GM19468 (cell line): ENCODE data around the gene ZNF639.
"Not testable (repeated sequence)": the region's sequence is repeated elsewhere in the genome, so short reads cannot be mapped to it uniquely, and the experiment has no call there.

Source experiments
- ATAC-seq: cut with Tn5 transposase; IDR thresholded peaks from one replicate; pipeline ENCODE4 v1.9.1; 2021; ENCODE audit warnings: mild to moderate bottlenecking, moderate library complexity, moderate number of reproducible peaks; ENCODE audit not compliant: unreplicated experiment; ENCODE audit errors: extremely low read depth

The ZNF639 gene

DNA sequence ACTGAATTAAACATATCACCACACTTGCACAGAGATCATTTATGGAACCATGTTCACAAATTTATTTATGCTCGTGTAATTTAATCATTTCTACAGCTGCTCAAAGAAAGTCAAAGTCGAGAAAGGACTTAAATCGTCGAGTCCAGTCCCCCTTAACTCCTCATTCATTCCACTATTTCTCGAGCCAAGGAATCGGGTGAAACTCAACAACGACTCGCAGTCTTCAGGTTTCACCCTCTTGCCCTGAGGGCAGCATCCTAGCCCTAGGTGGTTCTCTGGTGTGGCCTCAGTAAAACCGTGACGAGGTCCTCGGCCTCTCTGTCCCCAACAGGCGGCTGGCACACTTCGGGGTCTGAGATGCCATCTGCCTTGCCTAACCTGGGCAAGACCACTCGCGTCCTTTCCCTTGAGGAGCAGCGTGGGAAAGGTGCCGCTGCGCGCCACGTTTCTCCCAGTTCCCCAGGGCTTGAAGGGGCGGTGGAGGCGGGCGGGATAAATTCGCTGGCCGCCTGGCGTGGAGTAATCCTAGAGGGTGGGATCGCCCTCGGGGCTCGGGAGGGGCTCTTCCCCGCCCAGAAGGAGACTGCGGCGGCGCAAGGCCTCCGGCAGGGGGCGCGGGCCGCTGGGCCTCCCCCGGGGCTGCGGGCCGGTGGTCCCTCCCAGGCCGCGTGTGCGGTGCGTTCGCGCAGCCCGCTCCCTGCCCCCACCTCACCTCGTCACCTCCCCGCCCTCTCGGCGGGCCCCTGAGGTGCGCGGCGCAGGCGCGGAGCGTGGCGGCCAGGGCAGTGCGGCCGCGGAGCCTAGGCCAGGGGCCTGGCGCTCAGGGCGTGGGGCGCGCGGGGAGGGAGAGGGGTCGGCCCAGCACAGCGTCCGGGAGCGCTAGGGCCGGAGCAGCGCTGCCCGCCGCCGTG is at the start of gene ZNF639:
Gene ZNF639 (plus strand): TSS at position 746 of the 911 bp plus-strand sequence. CDS start 5,263 bp downstream, outside the sequence.
- peak; percentile 78 for ATAC-seq

DNA sequence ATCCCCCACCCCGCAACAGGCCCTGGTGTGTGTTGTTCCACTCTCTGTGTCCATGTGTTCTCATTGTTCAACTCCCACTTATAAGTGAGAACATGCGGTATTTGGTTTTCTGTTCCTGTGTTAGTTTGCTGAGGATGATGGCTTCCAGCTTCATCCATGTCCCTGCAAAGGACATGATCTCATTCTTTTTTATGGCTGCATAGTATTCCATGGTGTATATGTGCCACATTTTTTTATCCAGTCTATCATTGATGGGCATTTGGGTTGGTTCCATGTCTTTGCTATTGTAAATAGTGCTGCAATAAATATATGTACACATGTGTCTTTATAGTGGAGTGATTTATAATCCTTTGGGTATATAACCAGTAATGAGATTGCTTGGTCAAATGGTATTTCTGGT is 48.4 kb upstream of the ZNF639 start:
- ATAC-seq, result not testable (repeated sequence)

GRCh38 chr3:179276001-179276400 is 46.8 kb upstream of the ZNF639 start:
- ATAC-seq, result no peak

GRCh38 chr3:179276743-179277142 is 46.1 kb upstream of the ZNF639 start:
- no peak for ATAC-seq

DNA sequence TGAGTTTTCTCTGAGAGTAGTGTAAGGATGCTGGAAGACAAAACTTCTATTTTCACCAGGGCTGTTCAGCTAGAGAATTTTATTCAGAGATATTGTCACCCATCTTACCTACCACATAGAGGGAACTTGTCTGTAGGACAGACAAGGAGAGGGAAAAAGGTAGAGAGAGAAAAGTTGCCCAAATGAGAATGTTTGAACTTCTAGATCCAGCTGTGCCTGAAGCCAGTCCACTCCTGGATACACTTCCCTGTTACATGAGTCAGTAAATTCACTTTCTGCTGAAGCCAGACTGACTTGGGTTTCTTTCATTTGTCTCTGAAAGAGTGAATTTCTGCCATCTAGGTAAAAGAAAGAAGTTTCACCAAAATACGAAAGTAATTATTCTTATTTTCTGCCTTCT is 44.7 kb upstream of the ZNF639 start:
- ATAC-seq, result no peak

- ATAC-seq, result no peak
Observed at GRCh38 chr3:179278932-179279693, 43.7 kb upstream of the ZNF639 start.

- ATAC-seq, result no peak
Observed at GRCh38 chr3:179279837-179280236, 43.0 kb upstream of the ZNF639 start.

DNA sequence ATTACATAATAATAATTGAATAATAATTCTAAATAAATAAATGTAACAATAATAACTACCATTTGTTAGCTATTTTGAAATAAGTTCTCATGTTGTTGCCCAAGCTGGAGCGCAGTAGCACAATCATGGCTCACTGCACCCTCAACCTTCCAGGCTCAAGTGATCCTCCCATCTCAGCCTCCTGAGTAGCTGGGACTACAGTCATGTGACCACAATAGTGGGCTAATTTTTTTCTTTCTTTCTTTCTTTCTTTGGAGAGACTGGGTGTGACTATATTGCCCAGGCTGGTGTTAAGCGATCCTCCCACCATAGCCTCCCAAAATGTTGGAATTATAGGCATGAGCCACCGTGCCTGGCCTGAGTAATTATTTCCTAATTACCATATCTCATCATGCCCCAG is 41.0 kb upstream of the ZNF639 start:
- ATAC-seq, result no peak

DNA sequence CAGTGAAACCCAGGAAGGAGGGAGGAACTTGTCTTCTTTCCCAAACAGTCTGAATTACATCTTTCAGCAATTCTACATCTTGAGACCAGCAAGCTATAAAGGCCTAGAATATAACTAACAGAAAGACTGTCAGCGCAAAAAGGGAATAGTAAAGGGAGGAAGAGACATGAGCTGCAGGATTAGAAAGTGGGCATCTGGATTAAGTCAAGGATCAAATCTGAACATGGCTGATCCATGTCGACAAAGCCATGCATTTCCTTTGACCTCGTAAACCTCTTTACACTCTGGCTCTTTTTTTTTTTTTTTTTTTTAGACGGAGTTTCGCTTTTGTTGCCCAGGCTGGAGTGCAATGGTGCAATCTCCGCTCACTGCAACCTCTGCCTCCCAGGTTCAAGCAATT is 36.5 kb upstream of the ZNF639 start:
- no peak for ATAC-seq

DNA sequence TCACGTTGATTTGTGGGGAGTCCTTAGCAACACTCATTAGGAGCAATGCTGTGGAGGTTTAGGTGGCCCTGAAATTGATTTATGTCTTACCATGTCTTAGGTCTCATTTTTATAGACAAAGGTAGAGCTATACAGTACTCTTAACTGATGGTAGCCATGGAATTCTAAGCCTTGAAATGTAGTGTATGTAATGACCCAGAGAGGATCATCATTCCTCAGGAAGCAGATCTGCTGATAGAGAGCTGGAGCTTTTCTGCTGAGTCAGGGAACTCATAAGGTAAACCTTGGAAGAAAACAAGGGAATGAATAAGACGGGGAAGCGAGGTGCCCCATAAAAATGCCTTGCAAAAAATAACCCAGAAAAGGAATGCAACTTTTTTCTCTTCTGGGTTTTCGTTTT is 34.0 kb upstream of the ZNF639 start:
- no peak for ATAC-seq

- no peak for ATAC-seq
Observed at GRCh38 chr3:179289295-179289694, 33.5 kb upstream of the ZNF639 start.

DNA sequence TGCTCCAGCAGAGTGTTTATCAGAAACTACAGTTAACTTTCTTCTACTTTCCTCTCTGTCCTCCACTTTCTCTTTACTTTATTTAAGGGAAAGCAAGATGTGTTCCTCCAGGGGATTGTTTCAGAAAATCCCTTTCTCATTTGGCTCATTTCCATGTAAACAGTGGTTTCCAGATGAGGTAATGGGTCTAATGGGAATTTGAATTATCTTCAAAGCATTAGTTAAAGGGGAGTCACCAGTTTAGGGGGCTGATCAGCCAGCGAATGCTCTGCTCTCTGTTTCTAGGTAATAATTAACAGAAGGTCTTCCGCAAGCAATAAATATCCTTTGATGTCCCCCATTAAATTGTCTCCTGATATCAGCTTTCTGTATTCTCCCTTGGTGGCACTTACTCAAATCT is 30.4 kb upstream of the ZNF639 start:
- ATAC-seq, result no peak

- no peak for ATAC-seq
Observed at GRCh38 chr3:179297971-179298725, 24.7 kb upstream of the ZNF639 start.

DNA sequence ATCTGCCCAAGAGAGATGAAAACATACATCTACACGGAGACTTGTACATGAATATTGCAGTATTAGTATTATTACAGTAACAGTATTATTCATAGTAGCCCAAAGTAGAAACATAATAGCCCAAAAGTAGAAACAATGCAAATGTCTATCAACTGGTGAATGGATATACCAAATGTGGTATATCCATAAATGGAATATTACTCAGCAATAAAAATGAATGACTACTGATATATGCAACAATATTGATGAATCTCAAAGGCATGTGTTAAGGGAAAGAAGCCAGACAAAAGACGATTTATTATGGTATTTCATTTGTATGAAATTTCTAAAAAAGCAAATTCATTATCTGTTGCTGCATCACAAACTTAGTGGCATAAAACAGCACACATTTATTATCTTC is 23.5 kb upstream of the ZNF639 start:
- ATAC-seq, result no peak

- ATAC-seq, result no peak
Observed at GRCh38 chr3:179299999-179300613, 22.7 kb upstream of the ZNF639 start.

GRCh38 chr3:179301645-179302044 is 21.2 kb upstream of the ZNF639 start:
- ATAC-seq, result no peak

DNA sequence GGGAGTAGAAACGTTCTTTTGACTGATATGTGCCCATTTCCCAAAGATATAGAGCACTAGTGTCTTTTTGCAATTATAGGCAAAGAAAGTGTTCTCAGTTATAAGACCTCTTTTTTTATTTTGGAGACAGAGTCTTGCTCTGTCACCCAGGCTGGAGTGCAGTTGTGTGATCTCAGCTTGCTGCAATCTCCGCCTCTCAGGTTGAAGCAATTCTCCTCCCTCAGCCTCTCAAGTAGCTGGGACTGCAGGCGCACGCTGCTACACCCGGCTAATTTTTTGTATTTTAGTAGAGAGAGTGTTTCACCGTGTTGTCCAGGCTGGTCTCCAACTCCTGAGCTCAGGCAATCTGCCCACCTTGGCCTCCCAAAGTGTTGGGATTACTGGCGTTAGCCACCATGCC is 20.7 kb upstream of the ZNF639 start:
- no peak for ATAC-seq

DNA sequence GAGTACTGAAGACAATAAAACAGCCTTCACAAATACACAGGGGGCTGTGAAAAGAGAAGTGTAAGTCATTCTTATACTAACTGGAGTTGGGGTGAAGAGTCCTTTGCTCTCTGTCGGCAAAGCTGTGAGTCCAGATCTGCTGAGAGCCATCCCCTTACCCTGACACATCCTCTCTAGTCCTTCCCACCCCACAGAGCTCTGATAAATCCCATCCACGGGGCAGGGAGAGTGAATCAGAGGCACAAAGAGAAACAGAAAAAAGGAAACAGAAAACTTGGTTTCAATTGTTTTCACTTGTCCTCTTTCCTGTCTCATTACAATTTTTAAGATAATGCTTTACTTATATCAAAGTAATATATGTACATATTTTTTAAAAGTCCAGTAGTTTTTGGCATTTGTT is 18.2 kb upstream of the ZNF639 start:
- ATAC-seq, result no peak

DNA sequence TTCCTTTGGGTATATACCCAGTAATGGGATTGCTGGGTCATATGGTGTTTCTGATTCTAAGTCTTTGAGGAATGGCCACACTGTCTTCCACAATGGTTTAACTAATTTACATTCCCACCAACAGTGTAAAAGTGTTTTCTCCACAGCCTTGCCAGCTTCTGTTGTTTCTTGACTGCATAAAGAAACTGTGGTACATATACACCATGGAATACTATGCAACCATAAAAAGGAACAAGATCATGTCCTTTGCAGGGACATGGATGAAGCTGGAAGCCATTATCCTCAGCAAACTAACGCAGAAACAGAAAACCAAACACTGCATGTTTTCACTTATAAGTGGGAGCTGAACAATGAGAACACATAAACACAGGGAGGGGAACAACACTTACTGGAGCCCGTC is 15.5 kb upstream of the ZNF639 start:
- not testable (repeated sequence) for ATAC-seq

DNA sequence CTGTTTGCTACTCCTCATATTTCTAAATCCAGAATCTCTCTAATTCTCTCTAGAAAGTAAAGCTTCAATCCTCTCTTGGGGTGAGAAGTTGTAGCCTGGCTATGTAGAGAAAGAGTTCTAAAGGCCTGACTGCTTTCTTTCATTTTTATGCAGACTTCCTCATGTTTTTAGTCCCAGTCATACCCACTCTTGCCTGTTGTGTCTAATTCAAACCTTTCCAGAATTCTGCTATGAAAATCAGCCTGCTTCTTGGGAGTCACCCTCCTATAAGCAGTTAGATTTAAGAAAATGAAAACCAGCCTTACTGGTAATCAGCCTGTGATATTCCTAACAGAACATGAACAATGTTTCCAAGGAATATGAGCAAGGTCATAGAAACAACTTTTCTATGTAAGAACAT is 14.8 kb upstream of the ZNF639 start:
- ATAC-seq, result no peak
